GM23248 (cell line): ENCODE measurements around the gene BRD7. TPM values are rescaled to one million over a fixed set of nuclear protein-coding genes. Genes with fewer than 3 reads are reported as not detected.

ENCODE experiments used
- DNase-seq: peaks from one replicate; pipeline ENCODE4 v3.0.0-alpha.2; 2015
- H2AFZ ChIP-seq: fragments of 200-600 bp; sonication (generic); 2 replicates; pipeline ENCODE4 v1.6.1; 2016; ENCODE audit warnings: antibody characterized with exemption
- H3F3A ChIP-seq: fragments of 200-600 bp; sonication (generic); 2 replicates; pipeline ENCODE4 v1.6.1; 2016; ENCODE audit warnings: mild to moderate bottlenecking, antibody characterized with exemption, mixed run types; ENCODE audit not compliant: insufficient read depth
- H3K27ac ChIP-seq: fragments of 200-600 bp; sonication (generic); 2 replicates; pipeline ENCODE4 v1.5.1; 2016; ENCODE audit warnings: mild to moderate bottlenecking
- H3K27me3 ChIP-seq: fragments of 200-600 bp; sonication (generic); replicated peaks from 2 replicates; pipeline ENCODE4 v1.6.1; 2016; ENCODE audit warnings: mild to moderate bottlenecking; ENCODE audit not compliant: insufficient read depth
- H3K36me3 ChIP-seq: fragments of 200-600 bp; sonication (generic); 2 replicates; pipeline ENCODE4 v1.6.1; 2016; ENCODE audit warnings: low read depth, mild to moderate bottlenecking
- H3K4me1 ChIP-seq: fragments of 200-600 bp; sonication (generic); 2 replicates; pipeline ENCODE4 v1.6.1; 2016; ENCODE audit warnings: mild to moderate bottlenecking; ENCODE audit not compliant: insufficient read depth
- H3K4me2 ChIP-seq: fragments of 200-600 bp; sonication (generic); one replicate; pipeline ENCODE4 v1.6.1; 2016; ENCODE audit warnings: mild to moderate bottlenecking; ENCODE audit not compliant: unreplicated experiment
- H3K4me3 ChIP-seq: fragments of 200-600 bp; sonication (generic); 2 replicates; pipeline ENCODE4 v1.5.1; 2016; ENCODE audit warnings: mild to moderate bottlenecking
- H3K79me2 ChIP-seq: fragments of 200-600 bp; sonication (generic); 2 replicates; pipeline ENCODE4 v1.6.1; 2016; ENCODE audit warnings: mild to moderate bottlenecking; ENCODE audit not compliant: insufficient read depth
- H3K9ac ChIP-seq: fragments of 200-600 bp; sonication (generic); 2 replicates; pipeline ENCODE4 v1.6.1; 2016; ENCODE audit warnings: mild to moderate bottlenecking
- H3K9me2 ChIP-seq: fragments of 200-600 bp; sonication (generic); 2 replicates; pipeline ENCODE4 v1.6.1; 2016; ENCODE audit warnings: mixed run types, mild to moderate bottlenecking, moderate library complexity; ENCODE audit not compliant: insufficient read depth
- H3K9me3 ChIP-seq: fragments of 200-600 bp; sonication (generic); one replicate; pipeline ENCODE4 v1.6.1; 2017; ENCODE audit warnings: low read depth
- H4K20me1 ChIP-seq: fragments of 200-600 bp; sonication (generic); 2 replicates; pipeline ENCODE4 v1.6.0; 2016; ENCODE audit not compliant: insufficient read depth
- EZH2 ChIP-seq: fragments of 200-600 bp; sonication (generic); IDR thresholded peaks from 2 replicates; pipeline ENCODE4 v1.6.1; 2018; ENCODE audit warnings: antibody characterized with exemption, mild to moderate bottlenecking; ENCODE audit not compliant: insufficient read depth, poor library complexity, severe bottlenecking
- EZH2phosphoT487 ChIP-seq: fragments of 200-600 bp; sonication (generic); IDR thresholded peaks from 2 replicates; pipeline ENCODE4 v1.6.1; 2018; ENCODE audit warnings: antibody characterized with exemption, moderate library complexity, mild to moderate bottlenecking, low read depth; ENCODE audit not compliant: insufficient read depth
- WGBS, 2 experiments: methylation state at CpG; one replicate each; pipeline ENCODE4 v1.1.6; 2015 to 2017; ENCODE audit warnings: low lambda C conversion rate in 2 of 2, low coverage in 1 of 2; ENCODE audit errors: missing lambda C conversion rate in 2 of 2; 5-methylcytosine and 5-hydroxymethylcytosine counted together
- in situ Hi-C: fragments of 300-500 bp; cut with MboI; formaldehyde crosslinking; loops from 2 replicates; pipeline ENCODE4 v1.15.0; 2020
- polyA plus RNA-seq: library from polyadenylated mRNA; unstranded; fragments of >200 nt; fragmentation: Nextera tagmentation; extraction: Ambion mirVana; gene quantifications from 2 replicates; pipeline ENCODE4 v1.2.1, GENCODE V29; 2016
- total RNA-seq: library from RNA; depleted of rRNA; stranded (reverse); fragments of >200 nt; shearing (Covaris generic); gene quantifications from 2 replicates; pipeline ENCODE4 v1.2.3, GENCODE V29; 2014

The BRD7 gene
- total and polyA plus RNA-seq, 2 experiments from 2014 or later = 20.3 to 35.8 TPM

GRCh38 chr16:50393416-50393815, 24.6 kb upstream of the BRD7 start:
- no peak for DNase-seq
- Histone ChIP-seq H3K79me2 (no peaks in the 10 kb centered on the region), H3K27ac (no peak overlapping the region), H3K9me3 (no peaks in the 10 kb centered on the region), H3K9me2 (no peaks in the 10 kb centered on the region), H3K27me3 (peaks cover 4% of the 10 kb centered on the region; the same call in 1 of the 2 replicates), H3F3A (no peaks in the 10 kb centered on the region), H3K4me1 (peaks cover 5% of the 10 kb centered on the region; the same call in 1 of the 2 replicates), H3K36me3 (no peaks in the 10 kb centered on the region), H2AFZ (no peak overlapping the region), H4K20me1 (no peaks in the 10 kb centered on the region), H3K4me3 (no peak overlapping the region), H3K4me2 (no peak overlapping the region), H3K9ac (no peak overlapping the region)
- in situ Hi-C loops = no loop called here
- 71 to 74% methylated on average over 7 to 8 of the region's 8 CpGs for WGBS, 2 experiments
- no peak for TF ChIP-seq EZH2phosphoT487
- TF ChIP-seq EZH2 = no peak

- in situ Hi-C loops = no loop called here
- H3K27ac ChIP-seq = no peak overlapping the region
- H4K20me1 ChIP-seq = no peaks in the 10 kb centered on the region
- 24 to 29% methylated on average over 26 to 30 of the region's 30 CpGs for WGBS, 2 experiments
- H3K79me2 ChIP-seq = no peaks in the 10 kb centered on the region
- H2AFZ ChIP-seq = 0 out of 2 replicates have a peak overlapping the region, but pooled peaks have one; percentile 5
- no peak overlapping the region for H3K4me2 ChIP-seq
- H3K36me3 ChIP-seq = no peaks in the 10 kb centered on the region
- H3K9me3 ChIP-seq = no peaks in the 10 kb centered on the region
- DNase-seq = peak; percentile 32
- no peak overlapping the region for H3K4me3 ChIP-seq
- H3K27me3 ChIP-seq = peaks cover 4% of the 10 kb centered on the region; the same call in 1 of the 2 replicates
- TF ChIP-seq EZH2 (no peak), EZH2phosphoT487 (no peak)
- H3K9ac ChIP-seq = no peak overlapping the region
- no peaks in the 10 kb centered on the region for H3K4me1 ChIP-seq
- H3F3A ChIP-seq = no peaks in the 10 kb centered on the region
- H3K9me2 ChIP-seq = no peaks in the 10 kb centered on the region
Measured at GRCh38 chr16:50390914-50391716, 22.3 kb upstream of the BRD7 start.

- H3K27me3 ChIP-seq = peaks cover 4% of the 10 kb centered on the region; the same call in 1 of the 2 replicates
- in situ Hi-C loops = no loop called here
- no peak overlapping the region for H3K27ac ChIP-seq
- no peaks in the 10 kb centered on the region for H4K20me1 ChIP-seq
- DNase-seq = no peak
- no peak overlapping the region for H3K4me3 ChIP-seq
- H3F3A ChIP-seq = no peaks in the 10 kb centered on the region
- H2AFZ ChIP-seq = no peak overlapping the region
- no peaks in the 10 kb centered on the region for H3K9me3 ChIP-seq
- H3K9ac ChIP-seq = no peak overlapping the region
- WGBS, 2 experiments = 27 to 30% methylated on average over 8 to 11 of the region's 11 CpGs
- H3K4me1 ChIP-seq = no peaks in the 10 kb centered on the region
- no peak for TF ChIP-seq EZH2
- no peak for TF ChIP-seq EZH2phosphoT487
- no peak overlapping the region for H3K4me2 ChIP-seq
- H3K79me2 ChIP-seq = no peaks in the 10 kb centered on the region
- H3K36me3 ChIP-seq = no peaks in the 10 kb centered on the region
- no peaks in the 10 kb centered on the region for H3K9me2 ChIP-seq
Measured at GRCh38 chr16:50390371-50390771, 21.6 kb upstream of the BRD7 start.

- 100% methylated on average over 3 to 4 of the region's 4 CpGs for WGBS, 2 experiments
- no peak overlapping the region for H2AFZ ChIP-seq
- no peaks in the 10 kb centered on the region for H3K9me2 ChIP-seq
- no peaks in the 10 kb centered on the region for H3K4me1 ChIP-seq
- DNase-seq = no peak
- H3K9ac ChIP-seq = no peak overlapping the region
- H3K79me2 ChIP-seq = no peaks in the 10 kb centered on the region
- H3K27me3 ChIP-seq = peaks cover 4% of the 10 kb centered on the region; the same call in 1 of the 2 replicates
- H3K9me3 ChIP-seq = no peaks in the 10 kb centered on the region
- in situ Hi-C loops = no loop called here
- no peaks in the 10 kb centered on the region for H3K36me3 ChIP-seq
- H3K27ac ChIP-seq = no peak overlapping the region
- TF ChIP-seq EZH2 (no peak), EZH2phosphoT487 (no peak)
- H3K4me3 ChIP-seq = no peak overlapping the region
- H3K4me2 ChIP-seq = no peak overlapping the region
- no peaks in the 10 kb centered on the region for H3F3A ChIP-seq
- no peaks in the 10 kb centered on the region for H4K20me1 ChIP-seq
Measured at GRCh38 chr16:50389900-50390299, 21.1 kb upstream of the BRD7 start.
